ENCODE measurements around the gene SLC49A3. TPM values are rescaled to one million over a fixed set of nuclear protein-coding genes. Genes with fewer than 3 reads are reported as not detected.

Gene SLC49A3
- total and polyA plus RNA-seq, 10 of the 15 experiments (the other 5 are each of a cell fraction or from before 2014, with no cell fraction given): 0.09 to 0.85 (median 0.18) TPM; not detected in 4

GRCh38 chr4:654871-655463 is 34.0 kb downstream of the SLC49A3 start:
- POLR2A ChIA-PET: no interaction called here
- FAIRE-seq: no peak
- intact Hi-C loops (cut with micrococcal nuclease; ENCODE audit: unreplicated experiment): no loop called here
- TF ChIP-seq NR2F1 (conservative IDR thresholded peaks at IDR 0.05) (no peak), RBBP5 (conservative IDR thresholded peaks at IDR 0.05) (no peak), MTA2 (IDR thresholded peaks at IDR 0.05; ENCODE audit: low read depth) (no peak), HDGF (IDR thresholded peaks at IDR 0.05) (no peak), RELB (IDR thresholded peaks at IDR 0.05; ENCODE audit: low read depth) (no peak), E4F1 (IDR thresholded peaks at IDR 0.05; ENCODE audit: borderline replicate concordance, partially characterized antibody) (no peak), HCFC1 (IDR thresholded peaks at IDR 0.05; ENCODE audit: low read length) (no peak), LARP7 (IDR thresholded peaks at IDR 0.05) (no peak)
- TF ChIP-seq, protein P1, sequence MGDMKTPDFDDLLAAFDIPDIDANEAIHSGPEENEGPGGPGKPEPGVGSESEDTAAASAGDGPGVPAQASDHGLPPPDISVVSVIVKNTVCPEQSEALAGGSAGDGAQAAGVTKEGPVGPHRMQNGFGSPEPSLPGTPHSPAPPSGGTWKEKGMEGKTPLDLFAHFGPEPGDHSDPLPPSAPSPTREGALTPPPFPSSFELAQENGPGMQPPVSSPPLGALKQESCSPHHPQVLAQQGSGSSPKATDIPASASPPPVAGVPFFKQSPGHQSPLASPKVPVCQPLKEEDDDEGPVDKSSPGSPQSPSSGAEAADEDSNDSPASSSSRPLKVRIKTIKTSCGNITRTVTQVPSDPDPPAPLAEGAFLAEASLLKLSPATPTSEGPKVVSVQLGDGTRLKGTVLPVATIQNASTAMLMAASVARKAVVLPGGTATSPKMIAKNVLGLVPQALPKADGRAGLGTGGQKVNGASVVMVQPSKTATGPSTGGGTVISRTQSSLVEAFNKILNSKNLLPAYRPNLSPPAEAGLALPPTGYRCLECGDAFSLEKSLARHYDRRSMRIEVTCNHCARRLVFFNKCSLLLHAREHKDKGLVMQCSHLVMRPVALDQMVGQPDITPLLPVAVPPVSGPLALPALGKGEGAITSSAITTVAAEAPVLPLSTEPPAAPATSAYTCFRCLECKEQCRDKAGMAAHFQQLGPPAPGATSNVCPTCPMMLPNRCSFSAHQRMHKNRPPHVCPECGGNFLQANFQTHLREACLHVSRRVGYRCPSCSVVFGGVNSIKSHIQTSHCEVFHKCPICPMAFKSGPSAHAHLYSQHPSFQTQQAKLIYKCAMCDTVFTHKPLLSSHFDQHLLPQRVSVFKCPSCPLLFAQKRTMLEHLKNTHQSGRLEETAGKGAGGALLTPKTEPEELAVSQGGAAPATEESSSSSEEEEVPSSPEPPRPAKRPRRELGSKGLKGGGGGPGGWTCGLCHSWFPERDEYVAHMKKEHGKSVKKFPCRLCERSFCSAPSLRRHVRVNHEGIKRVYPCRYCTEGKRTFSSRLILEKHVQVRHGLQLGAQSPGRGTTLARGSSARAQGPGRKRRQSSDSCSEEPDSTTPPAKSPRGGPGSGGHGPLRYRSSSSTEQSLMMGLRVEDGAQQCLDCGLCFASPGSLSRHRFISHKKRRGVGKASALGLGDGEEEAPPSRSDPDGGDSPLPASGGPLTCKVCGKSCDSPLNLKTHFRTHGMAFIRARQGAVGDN (IDR thresholded peaks at IDR 0.05): no peak
- TF ChIP-seq, protein P2, sequence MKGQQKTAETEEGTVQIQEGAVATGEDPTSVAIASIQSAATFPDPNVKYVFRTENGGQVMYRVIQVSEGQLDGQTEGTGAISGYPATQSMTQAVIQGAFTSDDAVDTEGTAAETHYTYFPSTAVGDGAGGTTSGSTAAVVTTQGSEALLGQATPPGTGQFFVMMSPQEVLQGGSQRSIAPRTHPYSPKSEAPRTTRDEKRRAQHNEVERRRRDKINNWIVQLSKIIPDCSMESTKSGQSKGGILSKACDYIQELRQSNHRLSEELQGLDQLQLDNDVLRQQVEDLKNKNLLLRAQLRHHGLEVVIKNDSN (IDR thresholded peaks at IDR 0.05; ENCODE audit: borderline replicate concordance, extremely low read length, insufficient read depth, low read depth, low read length): no peak

More at GRCh38 chr4:654871-655463, 34.0 kb downstream of the SLC49A3 start:
- in situ Hi-C loops (cut with MboI): no loop called here
- ATAC-seq: no peak
- ChIA-PET CTCF (no interaction called here), RAD21 (ENCODE audit: unreplicated experiment) (no interaction called here), SMC1A (ENCODE audit: uncharacterized antibody, unreplicated experiment) (no interaction called here)
- H3K4me1 ChIP-seq (ENCODE audit: control insufficient read depth, insufficient read depth, low read length): no peaks in the 10 kb centered on the region
- no peak for DNase-seq (ENCODE audit: low read depth, low spot score)
- H2AFZ ChIP-seq (ENCODE audit: control insufficient read depth, low read depth, low read length): no peak overlapping the region
- no TSS peak for BruUV-seq (replicated peaks)
- H3K9me3 ChIP-seq (replicated peaks; ENCODE audit: control insufficient read depth, insufficient read depth, low read length): no peaks in the 10 kb centered on the region; the same call in 2 of the 3 replicates
- no peaks in the 10 kb centered on the region for H3K36me3 ChIP-seq (ENCODE audit: control insufficient read depth in 2 of 2, insufficient read depth in 2 of 2, low read length in 1 of 2)
- H3K9ac ChIP-seq (ENCODE audit: control insufficient read depth, insufficient read depth, low read length): no peak overlapping the region
- no peaks in the 10 kb centered on the region for H3K79me2 ChIP-seq (ENCODE audit: control insufficient read depth, insufficient read depth, low read length)
- H3K27me3 ChIP-seq (replicated peaks in 1 of 2; ENCODE audit: control insufficient read depth in 2 of 2, insufficient read depth in 2 of 2, low read length in 1 of 2): no peaks in the 10 kb centered on the region
- 27% methylated on average over 16 of the region's 17 CpGs for WGBS (ENCODE audit: insufficient coverage, insufficient replicate concordance, low lambda C conversion rate, missing lambda C conversion rate)
- H4K20me1 ChIP-seq (ENCODE audit: control insufficient read depth, insufficient read depth): no peaks in the 10 kb centered on the region
- H3K4me3 ChIP-seq: no peak overlapping the region
- H3K27ac ChIP-seq (ENCODE audit: control insufficient read depth, insufficient read depth): no peak overlapping the region
- no peak overlapping the region for H3K4me2 ChIP-seq (ENCODE audit: control insufficient read depth, insufficient read depth)

Data from GM12878 (cell line).